RWPE2 (cell line): ENCODE measurements around the gene SOWAHD.
A peak's percentile ranks its signal among the peaks of the same experiment; 100 is the strongest.

ENCODE experiments used
- ATAC-seq: fragments of 200-7000 bp; cut with Tn5 transposase; 3 replicates; pipeline ENCODE4 v1.9.1; 2021; ENCODE audit warnings: low read depth
- DNase-seq: peaks from one replicate; pipeline ENCODE4 v3.0.0-alpha.2; 2020; ENCODE audit warnings: low spot score
- H3K27ac ChIP-seq: fragments of 450-650 bp; 2 replicates; pipeline ENCODE4 v1.5.1; 2017; ENCODE audit warnings: mild to moderate bottlenecking; ENCODE audit not compliant: poor library complexity, severe bottlenecking
- H3K27me3 ChIP-seq: fragments of 250-450 bp; sonication (Bioruptor Pico); 2 replicates; pipeline ENCODE4 v1.5.1; 2021; ENCODE audit warnings: mild to moderate bottlenecking, moderate library complexity; ENCODE audit not compliant: insufficient read depth, poor library complexity, severe bottlenecking
- H3K36me3 ChIP-seq: fragments of 250-450 bp; sonication (Bioruptor Pico); 2 replicates; pipeline ENCODE4 v1.5.1; 2020; ENCODE audit warnings: low read depth, mild to moderate bottlenecking, moderate library complexity
- H3K4me1 ChIP-seq: fragments of 250-450 bp; sonication (Bioruptor Pico); 2 replicates; pipeline ENCODE4 v1.5.1; 2021; ENCODE audit warnings: mild to moderate bottlenecking, moderate library complexity; ENCODE audit not compliant: insufficient read depth, poor library complexity, severe bottlenecking
- H3K4me3 ChIP-seq: fragments of 250-450 bp; sonication (Bioruptor Pico); 2 replicates; pipeline ENCODE4 v1.5.1; 2021; ENCODE audit warnings: mild to moderate bottlenecking, moderate library complexity; ENCODE audit not compliant: severe bottlenecking
- H3K9me3 ChIP-seq: fragments of 250-450 bp; sonication (Bioruptor Pico); 2 replicates; pipeline ENCODE4 v1.5.1; 2021; ENCODE audit warnings: mild to moderate bottlenecking, moderate library complexity; ENCODE audit not compliant: severe bottlenecking
- CTCF ChIP-seq: fragments of 450-650 bp; IDR thresholded peaks from one replicate; pipeline ENCODE4 v1.5.1; 2017; ENCODE audit warnings: mild to moderate bottlenecking, moderate library complexity; ENCODE audit not compliant: poor library complexity, severe bottlenecking

The SOWAHD gene

GRCh38 chrX:119757979-119758730, at the start of gene SOWAHD:
SOWAHD (plus strand) TSS chrX:119758588; CDS start chrX:119758668, 80 bp downstream.
- Histone ChIP-seq H3K27me3 (no peaks in the 10 kb centered on the region), H3K36me3 (no peaks in the 10 kb centered on the region), H3K9me3 (no peaks in the 10 kb centered on the region), H3K27ac (no peak within 1 kb of the TSS), H3K4me1 (no peaks in the 10 kb centered on the region), H3K4me3 (peak within 1 kb of the TSS; percentile 43)
- DNase-seq (no peak), ATAC-seq (peak; percentile 77)
- no peak for TF ChIP-seq CTCF

- H3K4me3 ChIP-seq = no peak overlapping the region
- no peak overlapping the region for H3K27ac ChIP-seq
- ATAC-seq = no peak
- no peaks in the 10 kb centered on the region for H3K4me1 ChIP-seq
- H3K36me3 ChIP-seq = no peaks in the 10 kb centered on the region
- no peak for DNase-seq
- H3K27me3 ChIP-seq = no peaks in the 10 kb centered on the region
- H3K9me3 ChIP-seq = no peaks in the 10 kb centered on the region
- TF ChIP-seq CTCF = no peak
Measured at GRCh38 chrX:119708936-119709335, 49.5 kb upstream of the SOWAHD start.

GRCh38 chrX:119709630-119710029, 48.8 kb upstream of the SOWAHD start:
- ATAC-seq (no peak), DNase-seq (no peak)
- H3K36me3 ChIP-seq = no peaks in the 10 kb centered on the region
- H3K4me3 ChIP-seq = no peak overlapping the region
- no peak overlapping the region for H3K27ac ChIP-seq
- no peak for TF ChIP-seq CTCF
- H3K4me1 ChIP-seq = no peaks in the 10 kb centered on the region
- no peaks in the 10 kb centered on the region for H3K27me3 ChIP-seq
- no peaks in the 10 kb centered on the region for H3K9me3 ChIP-seq

GRCh38 chrX:119721487-119721886, 36.9 kb upstream of the SOWAHD start:
- no peaks in the 10 kb centered on the region for H3K27me3 ChIP-seq
- H3K9me3 ChIP-seq = no peaks in the 10 kb centered on the region
- ATAC-seq = no peak
- no peak for DNase-seq
- no peak for TF ChIP-seq CTCF
- H3K27ac ChIP-seq = no peak overlapping the region
- no peaks in the 10 kb centered on the region for H3K4me1 ChIP-seq
- no peak overlapping the region for H3K4me3 ChIP-seq
- H3K36me3 ChIP-seq = no peaks in the 10 kb centered on the region

GRCh38 chrX:119721926-119722325, 36.5 kb upstream of the SOWAHD start:
- Histone ChIP-seq H3K27me3 (no peaks in the 10 kb centered on the region), H3K36me3 (no peaks in the 10 kb centered on the region), H3K27ac (no peak overlapping the region), H3K9me3 (no peaks in the 10 kb centered on the region), H3K4me1 (no peaks in the 10 kb centered on the region), H3K4me3 (no peak overlapping the region)
- no peak for ATAC-seq
- DNase-seq = no peak
- TF ChIP-seq CTCF = no peak
